Glutamatergic neuron (in vitro differentiated cells): Measurements from ENCODE around the gene DEF6. TPM values are rescaled to one million over a fixed set of nuclear protein-coding genes. Genes with fewer than 3 reads are reported as not detected.

Experiments used
- DNase-seq: peaks from one replicate; pipeline ENCODE4 v3.0.0; 2022
- H3K27ac Mint-ChIP-seq: one replicate; pipeline ENCODE4 v1.8.0; 2020; ENCODE audit warnings: mild to moderate bottlenecking, mixed read lengths, inconsistent platforms; ENCODE audit not compliant: unreplicated experiment
- H3K27me3 Mint-ChIP-seq: one replicate; pipeline ENCODE4 v1.8.0; 2020; ENCODE audit warnings: mild to moderate bottlenecking, moderate library complexity, mixed read lengths, inconsistent platforms; ENCODE audit not compliant: unreplicated experiment
- H3K36me3 Mint-ChIP-seq: one replicate; pipeline ENCODE4 v1.8.0; 2020; ENCODE audit warnings: mild to moderate bottlenecking, mixed read lengths, inconsistent platforms; ENCODE audit not compliant: unreplicated experiment
- H3K4me1 Mint-ChIP-seq: one replicate; pipeline ENCODE4 v1.8.0; 2020; ENCODE audit warnings: mild to moderate bottlenecking, low read depth, mixed read lengths, inconsistent platforms; ENCODE audit not compliant: unreplicated experiment
- H3K4me3 Mint-ChIP-seq: one replicate; pipeline ENCODE4 v1.8.0; 2020; ENCODE audit warnings: mild to moderate bottlenecking, mixed read lengths, inconsistent platforms; ENCODE audit not compliant: unreplicated experiment
- H3K9me3 Mint-ChIP-seq: one replicate; pipeline ENCODE4 v1.8.0; 2020; ENCODE audit warnings: mild to moderate bottlenecking, moderate library complexity, mixed read lengths, inconsistent platforms; ENCODE audit not compliant: unreplicated experiment
- CTCF ChIP-seq: fragments of 200-600 bp; sonication (generic); IDR thresholded peaks from one replicate; pipeline ENCODE4 v1.5.0; 2021; ENCODE audit not compliant: partially characterized antibody, unreplicated experiment
- total RNA-seq: library from RNA; stranded (reverse); fragmentation: NEBNext Ultra II Directional; extraction: Animal tissue kit (Norgen Biotek cat#: 25700); gene quantifications from one replicate; pipeline ENCODE4 v1.2.1, GENCODE V29; 2021; ENCODE audit not compliant: unreplicated experiment

DEF6 gene
- total RNA-seq, 1 donor from 2014 or later = 1.8 TPM

- Mint-ChIP-seq H3K27me3 (peaks cover 6% of the 10 kb centered on the region), H3K4me1 (peaks cover 20% of the 10 kb centered on the region), H3K4me3 (peak overlapping the region; percentile 42), H3K9me3 (peaks cover 8% of the 10 kb centered on the region), H3K36me3 (peaks cover 5% of the 10 kb centered on the region), H3K27ac (peak overlapping the region; percentile 52)
- TF ChIP-seq CTCF = no peak
- no peak for DNase-seq
These were observed 43.9 kb downstream of the DEF6 start for GRCh38 chr6:35341557-35341956.

- Mint-ChIP-seq H3K36me3 (peaks cover 5% of the 10 kb centered on the region), H3K9me3 (peaks cover 9% of the 10 kb centered on the region), H3K4me3 (peak within 1 kb of the TSS; percentile 93), H3K27ac (peak within 1 kb of the TSS; percentile 52), H3K4me1 (peaks cover 24% of the 10 kb centered on the region), H3K27me3 (peaks cover 5% of the 10 kb centered on the region)
- peak; percentile 90 for TF ChIP-seq CTCF
- peak; percentile 99 for DNase-seq
These were observed 44.9 kb downstream of the DEF6 start, which contains the start of gene PPARD for GRCh38 chr6:35342258-35343091. TSS of gene PPARD (plus strand) at chr6:35342558. CDS start at chr6:35411088, 68,530 bp downstream.

- Mint-ChIP-seq H3K36me3 (peaks cover 5% of the 10 kb centered on the region), H3K27ac (peak overlapping the region; percentile 39)
- no peak for TF ChIP-seq CTCF
These were observed 45.6 kb downstream of the DEF6 start for GRCh38 chr6:35343092-35343834.

GRCh38 chr6:35343835-35344550 is 46.4 kb downstream of the DEF6 start:
- Mint-ChIP-seq H3K27ac (peak overlapping the region; percentile 56), H3K9me3 (peaks cover 9% of the 10 kb centered on the region), H3K36me3 (peaks cover 4% of the 10 kb centered on the region), H3K27me3 (peaks cover 5% of the 10 kb centered on the region), H3K4me1 (peaks cover 25% of the 10 kb centered on the region), H3K4me3 (peak overlapping the region; percentile 93)
- TF ChIP-seq CTCF = no peak
- DNase-seq = no peak

More at GRCh38 chr6:35343092-35343834, 45.6 kb downstream of the DEF6 start:
- H3K4me1 Mint-ChIP-seq = peaks cover 25% of the 10 kb centered on the region
- H3K27me3 Mint-ChIP-seq = peaks cover 5% of the 10 kb centered on the region
- peak overlapping the region; percentile 93 for H3K4me3 Mint-ChIP-seq
- DNase-seq = no peak
- peaks cover 9% of the 10 kb centered on the region for H3K9me3 Mint-ChIP-seq
